ENCODE data around the gene FNDC5.

FNDC5 gene

GRCh38 chr1:32887623-32888022, 16.9 kb upstream of the FNDC5 start:
- H3K36me3 ChIP-seq (ENCODE audit: control insufficient read depth, insufficient read depth, low read length): no peaks in the 10 kb centered on the region
- no peak overlapping the region for H3K4me3 ChIP-seq (replicated peaks; ENCODE audit: low read depth, low read length)
- DNase-seq (ENCODE audit: extremely low read depth, insufficient read length): no peak
- peaks cover 6% of the 10 kb centered on the region for H3K27me3 ChIP-seq (replicated peaks; ENCODE audit: control insufficient read depth, insufficient read depth, low read length)
- TF ChIP-seq, protein P1, sequence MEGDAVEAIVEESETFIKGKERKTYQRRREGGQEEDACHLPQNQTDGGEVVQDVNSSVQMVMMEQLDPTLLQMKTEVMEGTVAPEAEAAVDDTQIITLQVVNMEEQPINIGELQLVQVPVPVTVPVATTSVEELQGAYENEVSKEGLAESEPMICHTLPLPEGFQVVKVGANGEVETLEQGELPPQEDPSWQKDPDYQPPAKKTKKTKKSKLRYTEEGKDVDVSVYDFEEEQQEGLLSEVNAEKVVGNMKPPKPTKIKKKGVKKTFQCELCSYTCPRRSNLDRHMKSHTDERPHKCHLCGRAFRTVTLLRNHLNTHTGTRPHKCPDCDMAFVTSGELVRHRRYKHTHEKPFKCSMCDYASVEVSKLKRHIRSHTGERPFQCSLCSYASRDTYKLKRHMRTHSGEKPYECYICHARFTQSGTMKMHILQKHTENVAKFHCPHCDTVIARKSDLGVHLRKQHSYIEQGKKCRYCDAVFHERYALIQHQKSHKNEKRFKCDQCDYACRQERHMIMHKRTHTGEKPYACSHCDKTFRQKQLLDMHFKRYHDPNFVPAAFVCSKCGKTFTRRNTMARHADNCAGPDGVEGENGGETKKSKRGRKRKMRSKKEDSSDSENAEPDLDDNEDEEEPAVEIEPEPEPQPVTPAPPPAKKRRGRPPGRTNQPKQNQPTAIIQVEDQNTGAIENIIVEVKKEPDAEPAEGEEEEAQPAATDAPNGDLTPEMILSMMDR (IDR thresholded peaks at IDR 0.05; ENCODE audit: insufficient read depth, low read length, poor library complexity, severe bottlenecking): no peak

- DNase-seq (ENCODE audit: extremely low read depth, insufficient read length): no peak
- no peak overlapping the region for H3K4me3 ChIP-seq (replicated peaks; ENCODE audit: low read depth, low read length)
- H3K27me3 ChIP-seq (replicated peaks; ENCODE audit: control insufficient read depth, insufficient read depth, low read length): peaks cover 5% of the 10 kb centered on the region
- H3K36me3 ChIP-seq (ENCODE audit: control insufficient read depth, insufficient read depth, low read length): no peaks in the 10 kb centered on the region
- TF ChIP-seq, protein P1 (IDR thresholded peaks at IDR 0.05; ENCODE audit: insufficient read depth, low read length, poor library complexity, severe bottlenecking): no peak
These were observed 16.2 kb upstream of the FNDC5 start for GRCh38 chr1:32886828-32887414.

GRCh38 chr1:32886004-32886827, 15.5 kb upstream of the FNDC5 start, which contains the start of gene HPCA:
Gene HPCA (plus strand): TSS chr1:32886491. CDS start chr1:32888899, 2,408 bp downstream.
- no peaks in the 10 kb centered on the region for H3K36me3 ChIP-seq (ENCODE audit: control insufficient read depth, insufficient read depth, low read length)
- H3K27me3 ChIP-seq (replicated peaks; ENCODE audit: control insufficient read depth, insufficient read depth, low read length): peaks cover 5% of the 10 kb centered on the region
- no peak for DNase-seq (ENCODE audit: extremely low read depth, insufficient read length)
- TF ChIP-seq, protein P1 (IDR thresholded peaks at IDR 0.05; ENCODE audit: insufficient read depth, low read length, poor library complexity, severe bottlenecking): peak; percentile 33
- no peak within 1 kb of the TSS for H3K4me3 ChIP-seq (replicated peaks; ENCODE audit: low read depth, low read length)

- Histone ChIP-seq H3K4me3 (replicated peaks; ENCODE audit: low read depth, low read length) (no peak overlapping the region), H3K27me3 (replicated peaks; ENCODE audit: control insufficient read depth, insufficient read depth, low read length) (peaks cover 5% of the 10 kb centered on the region), H3K36me3 (ENCODE audit: control insufficient read depth, insufficient read depth, low read length) (no peaks in the 10 kb centered on the region)
- TF ChIP-seq, protein P1 (IDR thresholded peaks at IDR 0.05; ENCODE audit: insufficient read depth, low read length, poor library complexity, severe bottlenecking): no peak
- DNase-seq (ENCODE audit: extremely low read depth, insufficient read length): no peak
These were observed 14.9 kb upstream of the FNDC5 start for GRCh38 chr1:32885676-32886003.

DNA sequence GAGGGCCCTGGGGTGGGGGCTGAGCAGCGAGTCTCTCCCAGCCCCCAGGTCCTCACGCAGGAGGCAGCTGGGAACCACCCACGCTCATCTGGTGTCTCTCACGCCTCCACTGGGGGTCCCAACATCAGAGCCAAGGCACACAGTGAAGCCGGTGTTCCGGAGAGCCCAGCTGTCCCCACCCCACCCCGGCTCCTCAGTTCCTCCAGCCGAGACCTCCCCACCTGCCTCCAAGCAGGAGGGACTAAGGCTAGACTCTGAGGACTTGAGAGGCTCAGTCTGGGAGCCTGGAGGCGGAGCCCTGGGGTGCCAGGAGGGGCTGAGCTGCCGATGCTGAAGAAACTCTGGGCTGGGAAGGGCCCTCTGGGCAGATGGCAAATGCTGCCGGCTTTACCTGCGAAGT, 14.0 kb upstream of the FNDC5 start:
- H3K4me3 ChIP-seq (replicated peaks; ENCODE audit: low read depth, low read length): no peak overlapping the region
- no peak for DNase-seq (ENCODE audit: extremely low read depth, insufficient read length)
- TF ChIP-seq, protein P1 (IDR thresholded peaks at IDR 0.05; ENCODE audit: insufficient read depth, low read length, poor library complexity, severe bottlenecking): no peak
- peaks cover 4% of the 10 kb centered on the region for H3K27me3 ChIP-seq (replicated peaks; ENCODE audit: control insufficient read depth, insufficient read depth, low read length)
- no peaks in the 10 kb centered on the region for H3K36me3 ChIP-seq (ENCODE audit: control insufficient read depth, insufficient read depth, low read length)

Measured in GM06990 (cell line).